Nephron (organoid): ENCODE data around the gene HES3.

ENCODE experiments used
- H3K27ac Mint-ChIP-seq, 3 experiments: 2 replicates each; pipeline ENCODE4 v1.8.0; 2020; ENCODE audit warnings: mixed read lengths in 3 of 3, mild to moderate bottlenecking in 2 of 3, moderate library complexity in 1 of 3
- H3K27me3 Mint-ChIP-seq: 2 replicates; pipeline ENCODE4 v1.8.0; 2021; ENCODE audit warnings: low read depth, mild to moderate bottlenecking, moderate library complexity, mixed read lengths
- H3K36me3 Mint-ChIP-seq: 2 replicates; pipeline ENCODE4 v1.8.0; 2020; ENCODE audit warnings: low read depth, mixed read lengths
- H3K4me1 Mint-ChIP-seq: 2 replicates; pipeline ENCODE4 v1.8.0; 2020; ENCODE audit warnings: mixed read lengths
- H3K4me3 Mint-ChIP-seq, 3 experiments: 2 replicates each; pipeline ENCODE4 v1.8.0; 2020; ENCODE audit warnings: mild to moderate bottlenecking in 3 of 3, mixed read lengths in 3 of 3, moderate library complexity in 2 of 3
- H3K9me3 Mint-ChIP-seq: 2 replicates; pipeline ENCODE4 v1.8.0; 2020; ENCODE audit warnings: mixed read lengths
- CTCF ChIP-seq, 3 experiments: fragments of 200-600 bp; sonication (generic); IDR thresholded peaks; one replicate each; pipeline ENCODE4 v1.5.0; 2021; ENCODE audit warnings: antibody characterized with exemption in 3 of 3; ENCODE audit not compliant: unreplicated experiment in 3 of 3

Gene HES3

GRCh38 chr1:6269720-6270400, 25.9 kb downstream of the HES3 start:
- H3K4me3 Mint-ChIP-seq: peak overlapping the region; percentile 47 to 67 (median 61)
- peaks cover 88% of the 10 kb centered on the region for H3K4me1 Mint-ChIP-seq
- H3K9me3 Mint-ChIP-seq: no peaks in the 10 kb centered on the region
- peaks cover 5% of the 10 kb centered on the region for H3K27me3 Mint-ChIP-seq
- peak overlapping the region; percentile 92 to 95 (median 93) for H3K27ac Mint-ChIP-seq
- no peaks in the 10 kb centered on the region for H3K36me3 Mint-ChIP-seq
- no peak for TF ChIP-seq CTCF (IDR thresholded peaks at IDR 0.05; ENCODE audit: unreplicated experiment in 3 of 3)

GRCh38 chr1:6270401-6270800, 26.4 kb downstream of the HES3 start:
- Mint-ChIP-seq H3K4me3 (peak overlapping the region; percentile 47 to 67 (median 61)), H3K36me3 (no peaks in the 10 kb centered on the region), H3K27me3 (peaks cover 5% of the 10 kb centered on the region), H3K9me3 (no peaks in the 10 kb centered on the region), H3K27ac (peak overlapping the region; percentile 92 to 95 (median 93)), H3K4me1 (peaks cover 82% of the 10 kb centered on the region)
- no peak for TF ChIP-seq CTCF (IDR thresholded peaks at IDR 0.05; ENCODE audit: unreplicated experiment in 3 of 3)

GRCh38 chr1:6271006-6271405, 27.0 kb downstream of the HES3 start:
- no peaks in the 10 kb centered on the region for H3K36me3 Mint-ChIP-seq
- H3K4me3 Mint-ChIP-seq: peak overlapping the region in 2 of 3 experiments; percentile 36 to 53
- H3K9me3 Mint-ChIP-seq: no peaks in the 10 kb centered on the region
- TF ChIP-seq CTCF (IDR thresholded peaks at IDR 0.05; ENCODE audit: unreplicated experiment in 3 of 3): no peak
- H3K4me1 Mint-ChIP-seq: peaks cover 79% of the 10 kb centered on the region
- H3K27me3 Mint-ChIP-seq: peaks cover 5% of the 10 kb centered on the region
- peak overlapping the region; percentile 92 to 95 (median 93) for H3K27ac Mint-ChIP-seq

GRCh38 chr1:6271554-6271953, 27.6 kb downstream of the HES3 start:
- peaks cover 79% of the 10 kb centered on the region for H3K4me1 Mint-ChIP-seq
- H3K4me3 Mint-ChIP-seq: peak overlapping the region; percentile 42 to 60 (median 56)
- H3K9me3 Mint-ChIP-seq: no peaks in the 10 kb centered on the region
- peaks cover 5% of the 10 kb centered on the region for H3K27me3 Mint-ChIP-seq
- no peaks in the 10 kb centered on the region for H3K36me3 Mint-ChIP-seq
- peak overlapping the region; percentile 92 to 95 (median 93) for H3K27ac Mint-ChIP-seq
- no peak for TF ChIP-seq CTCF (IDR thresholded peaks at IDR 0.05; ENCODE audit: unreplicated experiment in 3 of 3)

GRCh38 chr1:6272452-6272851, 28.5 kb downstream of the HES3 start:
- H3K36me3 Mint-ChIP-seq: no peaks in the 10 kb centered on the region

More at GRCh38 chr1:6272452-6272851, 28.5 kb downstream of the HES3 start:
- TF ChIP-seq CTCF (IDR thresholded peaks at IDR 0.05; ENCODE audit: unreplicated experiment in 3 of 3): no peak
- peaks cover 76% of the 10 kb centered on the region for H3K4me1 Mint-ChIP-seq
- H3K9me3 Mint-ChIP-seq: no peaks in the 10 kb centered on the region
- no peak overlapping the region for H3K4me3 Mint-ChIP-seq
- H3K27me3 Mint-ChIP-seq: peaks cover 5% of the 10 kb centered on the region
- H3K27ac Mint-ChIP-seq: peak overlapping the region; percentile 82 to 95 (median 92)
